Omental fat pad (tissue), 4 donors: ENCODE measurements around the gene HS6ST3. TPM values are rescaled to one million over a fixed set of nuclear protein-coding genes. Genes with fewer than 3 reads are reported as not detected.

Source experiments
- ATAC-seq: fragments of 150-250 bp; one replicate; pipeline ENCODE4 v1.9.1; 2016; ENCODE audit warnings: mild to moderate bottlenecking, moderate library complexity; ENCODE audit not compliant: low FRiP score
- DNase-seq: peaks from one replicate; pipeline ENCODE4 v3.0.0-alpha.2; 2019; ENCODE audit warnings: low spot score
- CTCF ChIP-seq, 3 donors: fragments of 450-650 bp; IDR thresholded peaks; one replicate each; pipeline ENCODE4 v1.5.1; 2016 to 2017; ENCODE audit warnings: antibody characterized with exemption in 3 of 3, mild to moderate bottlenecking in 3 of 3, moderate library complexity in 2 of 3
- total RNA-seq, 4 donors: library from RNA; depleted of rRNA; stranded (reverse); fragments of >200 nt; gene quantifications; one replicate each; pipeline ENCODE4 v1.1.0, GENCODE V29; 2016

The HS6ST3 gene
- total RNA-seq, 4 donors from 2014 or later = 0.09 to 0.32 (median 0.24) TPM; not detected in 1

DNA sequence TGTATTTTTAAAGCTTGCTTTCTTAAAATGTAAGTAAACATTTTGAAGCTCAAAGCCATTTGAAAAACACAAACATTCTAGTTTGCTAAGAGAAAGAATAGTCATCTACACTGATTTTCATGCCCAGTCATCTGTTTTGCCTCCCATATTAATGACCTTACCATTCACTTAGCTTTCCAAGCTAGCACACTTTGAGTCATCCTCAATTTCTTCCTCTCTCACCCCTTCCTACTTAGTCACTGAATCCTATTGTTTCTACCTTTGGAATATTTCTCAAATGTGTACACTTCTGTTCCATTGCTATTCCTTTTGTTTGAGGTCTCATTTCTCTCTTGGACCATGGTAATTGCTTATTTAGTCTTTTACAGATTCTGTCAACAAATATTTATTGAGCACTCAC, 7.3 kb upstream of the HS6ST3 start:
- no peak for ATAC-seq
- TF ChIP-seq CTCF (IDR thresholded peaks at IDR 0.05) = no peak
- no peak for DNase-seq

DNA sequence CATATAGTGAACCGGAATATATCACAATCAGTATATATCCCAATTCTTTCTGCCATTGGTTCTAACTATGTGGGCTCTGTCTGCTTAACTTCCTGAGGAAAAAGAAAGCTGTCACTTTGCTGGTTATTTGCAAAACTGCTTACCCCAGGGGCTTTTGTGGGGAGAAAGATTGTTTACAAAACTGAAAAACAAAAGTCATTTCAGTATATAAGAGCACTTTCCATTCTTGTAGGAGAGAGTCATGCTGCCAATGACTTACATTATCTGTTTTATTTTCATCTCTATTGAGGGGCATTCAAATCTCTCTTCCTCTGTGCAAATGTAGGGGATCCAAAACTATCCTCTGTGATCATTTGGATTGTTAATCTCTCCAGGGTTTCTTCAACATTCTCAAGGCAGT, 3.2 kb upstream of the HS6ST3 start:
- no peak for ATAC-seq
- TF ChIP-seq CTCF (IDR thresholded peaks at IDR 0.05) = no peak

GRCh38 chr13:96089139-96089538, 768 bp upstream of the HS6ST3 start:
- ATAC-seq (no peak), DNase-seq (no peak)
- TF ChIP-seq CTCF (IDR thresholded peaks at IDR 0.05) = no peak

More for the DNA sequence above, 3.2 kb upstream of the HS6ST3 start:
- no peak for DNase-seq

DNA sequence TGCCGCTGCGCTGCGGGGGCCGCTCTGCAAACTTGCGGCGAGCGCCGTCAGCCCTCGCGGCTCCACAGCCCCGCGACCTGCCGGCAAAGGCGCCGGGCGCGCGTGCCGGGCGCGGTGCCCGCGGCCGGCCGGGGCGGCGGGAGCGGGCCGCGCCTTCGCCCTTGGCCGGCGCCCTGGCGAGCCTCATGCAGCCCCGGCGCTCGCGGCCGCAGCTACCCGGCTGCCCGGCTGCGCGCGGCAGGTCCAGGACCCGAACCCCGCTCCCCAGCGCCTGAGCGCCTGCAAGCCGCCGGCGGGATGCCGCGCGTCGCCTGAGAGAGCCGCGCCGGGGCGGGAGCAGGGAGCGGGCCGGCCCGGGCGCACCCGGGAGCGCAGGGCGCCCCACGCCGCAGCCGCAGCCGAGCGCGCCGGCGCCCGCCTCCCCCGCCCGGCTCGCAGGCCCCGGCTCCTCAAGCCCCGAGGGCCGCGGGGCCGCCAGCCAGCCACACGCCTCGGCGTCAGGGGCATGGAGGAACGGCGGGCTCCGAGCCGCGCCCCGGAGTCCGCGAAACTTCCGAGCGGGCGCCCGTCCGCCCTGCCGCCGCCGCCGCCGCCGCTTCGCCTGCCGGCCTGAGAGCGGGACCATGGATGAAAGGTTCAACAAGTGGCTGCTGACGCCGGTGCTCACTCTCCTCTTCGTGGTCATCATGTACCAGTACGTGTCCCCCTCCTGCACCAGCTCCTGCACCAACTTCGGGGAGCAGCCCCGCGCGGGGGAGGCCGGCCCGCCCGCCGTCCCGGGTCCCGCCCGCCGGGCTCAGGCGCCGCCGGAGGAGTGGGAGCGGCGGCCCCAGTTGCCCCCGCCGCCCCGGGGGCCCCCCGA, 564 bp downstream of the HS6ST3 start:
- DNase-seq (no peak), ATAC-seq (peak; percentile 43)
- TF ChIP-seq CTCF (IDR thresholded peaks at IDR 0.05) = no peak

DNA sequence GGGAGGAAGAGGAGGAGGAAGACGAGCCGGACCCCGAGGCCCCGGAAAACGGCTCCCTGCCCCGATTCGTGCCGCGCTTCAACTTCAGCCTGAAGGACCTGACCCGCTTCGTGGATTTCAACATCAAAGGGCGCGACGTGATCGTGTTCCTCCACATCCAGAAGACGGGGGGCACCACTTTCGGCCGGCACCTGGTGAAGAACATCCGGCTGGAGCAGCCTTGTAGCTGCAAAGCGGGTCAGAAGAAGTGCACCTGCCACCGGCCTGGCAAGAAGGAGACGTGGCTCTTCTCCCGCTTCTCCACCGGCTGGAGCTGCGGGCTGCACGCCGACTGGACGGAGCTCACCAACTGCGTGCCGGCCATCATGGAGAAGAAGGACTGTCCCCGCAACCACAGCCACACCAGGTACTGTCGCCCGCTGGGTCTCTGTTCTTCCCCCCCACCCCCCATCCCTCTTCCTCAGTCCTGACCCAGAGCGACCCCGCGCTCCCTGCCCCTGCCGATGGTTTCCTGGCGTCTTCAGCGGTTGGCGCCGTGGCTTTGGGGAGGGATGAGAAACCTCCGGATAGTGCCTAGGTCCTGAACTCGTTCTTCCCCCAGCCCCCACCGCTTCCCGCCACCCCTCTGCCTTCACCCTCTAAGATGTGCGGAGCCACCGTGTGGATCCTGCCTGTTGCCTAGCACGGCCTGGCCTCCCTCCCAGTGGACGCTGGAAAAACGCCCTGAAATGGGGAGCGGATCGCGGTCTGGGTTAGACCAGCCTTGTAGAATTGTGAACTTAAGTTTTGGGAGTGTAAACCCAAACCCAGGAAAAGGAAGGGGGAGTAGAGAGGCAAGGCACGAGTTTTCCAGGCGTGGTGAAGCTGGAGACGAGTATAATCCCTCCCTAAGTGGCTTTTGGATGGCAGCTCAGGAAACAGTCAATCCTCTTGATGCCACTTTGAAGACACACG, 1.5 kb downstream of the HS6ST3 start:
- ATAC-seq (no peak), DNase-seq (no peak)
- no peak for TF ChIP-seq CTCF (IDR thresholded peaks at IDR 0.05)

DNA sequence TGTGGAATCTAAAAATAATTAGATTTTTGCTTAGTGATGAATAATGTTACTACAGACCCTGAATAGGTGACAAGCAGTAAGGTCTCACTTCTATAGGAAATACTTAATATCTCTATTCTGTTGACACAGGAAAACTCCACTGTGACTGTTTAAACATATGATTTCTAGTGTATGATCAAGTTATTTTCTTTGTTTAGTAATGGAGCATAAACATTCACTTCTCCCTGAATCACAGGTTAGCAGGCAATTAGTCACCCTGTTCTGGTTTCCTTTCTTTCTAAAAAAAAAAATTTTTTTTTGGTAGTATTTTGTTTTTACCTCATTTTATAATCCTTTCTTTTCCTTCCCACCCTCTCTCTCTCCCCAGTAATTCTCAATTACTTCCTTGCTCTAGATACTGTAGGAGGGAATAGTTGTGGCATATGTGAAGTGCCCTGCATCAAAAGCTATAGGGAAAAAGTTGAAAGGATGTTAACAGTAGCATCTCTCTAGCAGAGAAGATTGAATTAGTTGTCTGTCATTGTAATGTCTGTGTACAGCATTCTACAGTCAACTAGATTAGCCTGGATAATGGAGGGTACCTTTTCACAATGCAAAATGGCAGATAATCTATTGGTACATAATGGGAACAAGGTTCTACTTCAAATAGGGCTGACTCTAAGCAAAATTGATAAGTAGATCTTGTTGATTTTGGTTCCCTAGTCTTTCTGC, 3.5 kb downstream of the HS6ST3 start:
- DNase-seq (no peak), ATAC-seq (no peak)
- no peak for TF ChIP-seq CTCF (IDR thresholded peaks at IDR 0.05)
